Measurements from ENCODE around the gene PCBP4. TPM values are rescaled to one million over a fixed set of nuclear protein-coding genes. Genes with fewer than 3 reads are reported as not detected.

Gene PCBP4
- polyA plus RNA-seq, 3 donors, result 0.09 to 1.3 (median 0.22) TPM

- peaks cover 47 to 60% of the 10 kb centered on the region in 2 donors for H3K36me3 Mint-ChIP-seq
- Histone ChIP-seq H3K9ac (ENCODE audit: insufficient read depth, low read length, poor library complexity, severe bottlenecking) (no peak overlapping the region), H3K4me1 (ENCODE audit: control insufficient read depth in 1 of 2, insufficient read depth in 2 of 2, low read length in 2 of 2) (no peaks in the 10 kb centered on the region), H3K4me3 (replicated peaks in 1 of 3; ENCODE audit: low read depth in 2 of 3, low read length in 3 of 3) (no peak overlapping the region), H3K27me3 (ENCODE audit: control insufficient read depth in 2 of 2, insufficient read depth in 2 of 2, low read length in 2 of 2) (no peaks in the 10 kb centered on the region), H4K20me1 (ENCODE audit: insufficient read depth, low read length) (no peaks in the 10 kb centered on the region), H2AFZ (ENCODE audit: insufficient read depth, low read depth, low read length, poor library complexity, severe bottlenecking) (no peak overlapping the region), H3K79me2 (ENCODE audit: insufficient read depth, low read length) (no peaks in the 10 kb centered on the region), H3K9me3 (replicated peaks in 1 of 2; ENCODE audit: control insufficient read depth in 1 of 2, insufficient read depth in 1 of 2, low read length in 2 of 2) (no peaks in the 10 kb centered on the region), H3K4me2 (replicated peaks; ENCODE audit: extremely low read depth, low read length, poor library complexity, severe bottlenecking) (no peak overlapping the region), H3K27ac (ENCODE audit: low read depth in 1 of 2, low read length in 2 of 2) (no peak overlapping the region), H3K36me3 (replicated peaks in 1 of 2; ENCODE audit: control insufficient read depth in 1 of 2, insufficient read depth in 2 of 2, low read length in 2 of 2) (peaks cover 42 to 55% of the 10 kb centered on the region in 2 donors)
- H3K4me1 Mint-ChIP-seq, result no peaks in the 10 kb centered on the region
- no peak overlapping the region for H3K27ac Mint-ChIP-seq
- 94% methylated on average over 9 of the region's 15 CpGs for WGBS (ENCODE audit: insufficient coverage)
- intact Hi-C loops (cut with micrococcal nuclease), result no loop called here
- H3K4me3 Mint-ChIP-seq, result no peak overlapping the region
- no peak for DNase-seq
- peaks cover 0 to 3% (median 0%) of the 10 kb centered on the region in 7 donors for H3K9me3 Mint-ChIP-seq
- TF ChIP-seq CTCF (IDR thresholded peaks at IDR 0.05), result no peak
- H3K27me3 Mint-ChIP-seq (ENCODE audit: low read depth in 3 of 3), result peaks cover 2 to 5% (median 2%) of the 10 kb centered on the region in 3 donors
Measured at GRCh38 chr3:51932471-51933370, 34.5 kb downstream of the PCBP4 start.

- Mint-ChIP-seq H3K27ac (peak overlapping the region in 1 of 7 donors; percentile 4), H3K4me3 (no peak overlapping the region), H3K9me3 (peaks cover 0 to 3% (median 0%) of the 10 kb centered on the region in 7 donors), H3K4me1 (no peaks in the 10 kb centered on the region), H3K27me3 (ENCODE audit: low read depth in 3 of 3) (peaks cover 2 to 5% (median 3%) of the 10 kb centered on the region in 3 donors), H3K36me3 (peaks cover 38 to 51% of the 10 kb centered on the region in 2 donors)
- intact Hi-C loops (cut with micrococcal nuclease), result no loop called here
- 100% methylated on average over 3 of the region's 6 CpGs for WGBS (ENCODE audit: insufficient coverage)
- H3K27ac ChIP-seq (ENCODE audit: low read depth in 1 of 2, low read length in 2 of 2), result no peak overlapping the region
- H3K9ac ChIP-seq (ENCODE audit: insufficient read depth, low read length, poor library complexity, severe bottlenecking), result no peak overlapping the region
- H3K27me3 ChIP-seq (ENCODE audit: control insufficient read depth in 2 of 2, insufficient read depth in 2 of 2, low read length in 2 of 2), result no peaks in the 10 kb centered on the region
- H3K79me2 ChIP-seq (ENCODE audit: insufficient read depth, low read length), result no peaks in the 10 kb centered on the region
- no peaks in the 10 kb centered on the region for H3K9me3 ChIP-seq (replicated peaks in 1 of 2; ENCODE audit: control insufficient read depth in 1 of 2, insufficient read depth in 1 of 2, low read length in 2 of 2)
- H4K20me1 ChIP-seq (ENCODE audit: insufficient read depth, low read length), result no peaks in the 10 kb centered on the region
- H3K4me2 ChIP-seq (replicated peaks; ENCODE audit: extremely low read depth, low read length, poor library complexity, severe bottlenecking), result no peak overlapping the region
- H3K4me1 ChIP-seq (ENCODE audit: control insufficient read depth in 1 of 2, insufficient read depth in 2 of 2, low read length in 2 of 2), result no peaks in the 10 kb centered on the region
- H3K36me3 ChIP-seq (replicated peaks in 1 of 2; ENCODE audit: control insufficient read depth in 1 of 2, insufficient read depth in 2 of 2, low read length in 2 of 2), result peaks cover 34 to 45% of the 10 kb centered on the region in 2 donors
- no peak overlapping the region for H3K4me3 ChIP-seq (replicated peaks in 1 of 3; ENCODE audit: low read depth in 2 of 3, low read length in 3 of 3)
- no peak for TF ChIP-seq CTCF (IDR thresholded peaks at IDR 0.05)
- H2AFZ ChIP-seq (ENCODE audit: insufficient read depth, low read depth, low read length, poor library complexity, severe bottlenecking), result no peak overlapping the region
- no peak for DNase-seq
Measured at GRCh38 chr3:51931756-51932155, 35.5 kb downstream of the PCBP4 start.

Data from CD14-positive monocyte (primary cell).